Epithelial cell of proximal tubule (primary cell): Measurements from ENCODE around the gene SERINC5. TPM values are rescaled to one million over a fixed set of nuclear protein-coding genes. Genes with fewer than 3 reads are reported as not detected.

Experiments
- DNase-seq: peaks from one replicate; pipeline ENCODE4 v3.0.0-alpha.2; 2011; ENCODE audit warnings: low read depth
- H3K4me3 ChIP-seq: 2 replicates; pipeline ENCODE4 v1.5.1; 2011; ENCODE audit warnings: low read depth, mild to moderate bottlenecking, low read length
- total RNA-seq: library from RNA; depleted of rRNA; stranded (reverse); fragments of >200 nt; gene quantifications from 2 replicates; pipeline ENCODE4 v1.2.3, GENCODE V29; 2015
- TF ChIP-seq, protein P1 (sequence below): conservative IDR thresholded peaks from 2 replicates; pipeline ENCODE4 v1.5.1; 2012; ENCODE audit warnings: low read depth, mild to moderate bottlenecking, low read length

Gene SERINC5
- total RNA-seq, 1 donor from 2014 or later = 7.1 TPM

DNA sequence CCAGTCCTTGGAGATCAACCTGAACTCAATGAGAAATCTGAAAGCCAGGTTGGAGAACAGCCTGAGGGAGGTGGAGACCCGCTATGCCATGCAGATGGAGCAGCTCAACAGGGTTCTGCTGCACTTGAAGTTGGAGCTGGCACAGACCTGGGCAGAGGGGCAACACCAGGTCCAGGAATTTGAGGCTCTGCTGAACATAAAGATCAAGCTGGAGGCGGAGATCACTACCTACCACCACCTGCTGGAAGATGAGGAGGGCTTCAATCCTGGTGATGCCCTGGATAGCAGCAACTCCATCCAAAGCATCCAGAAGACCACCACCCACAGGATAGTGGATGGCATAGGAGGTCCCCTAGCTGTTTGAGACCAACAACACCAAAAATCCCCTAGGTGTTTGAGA lies 33.5 kb upstream of the SERINC5 start:
- no peak for DNase-seq
- TF ChIP-seq, protein P1, sequence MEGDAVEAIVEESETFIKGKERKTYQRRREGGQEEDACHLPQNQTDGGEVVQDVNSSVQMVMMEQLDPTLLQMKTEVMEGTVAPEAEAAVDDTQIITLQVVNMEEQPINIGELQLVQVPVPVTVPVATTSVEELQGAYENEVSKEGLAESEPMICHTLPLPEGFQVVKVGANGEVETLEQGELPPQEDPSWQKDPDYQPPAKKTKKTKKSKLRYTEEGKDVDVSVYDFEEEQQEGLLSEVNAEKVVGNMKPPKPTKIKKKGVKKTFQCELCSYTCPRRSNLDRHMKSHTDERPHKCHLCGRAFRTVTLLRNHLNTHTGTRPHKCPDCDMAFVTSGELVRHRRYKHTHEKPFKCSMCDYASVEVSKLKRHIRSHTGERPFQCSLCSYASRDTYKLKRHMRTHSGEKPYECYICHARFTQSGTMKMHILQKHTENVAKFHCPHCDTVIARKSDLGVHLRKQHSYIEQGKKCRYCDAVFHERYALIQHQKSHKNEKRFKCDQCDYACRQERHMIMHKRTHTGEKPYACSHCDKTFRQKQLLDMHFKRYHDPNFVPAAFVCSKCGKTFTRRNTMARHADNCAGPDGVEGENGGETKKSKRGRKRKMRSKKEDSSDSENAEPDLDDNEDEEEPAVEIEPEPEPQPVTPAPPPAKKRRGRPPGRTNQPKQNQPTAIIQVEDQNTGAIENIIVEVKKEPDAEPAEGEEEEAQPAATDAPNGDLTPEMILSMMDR = no peak
- no peak overlapping the region for H3K4me3 ChIP-seq

DNA sequence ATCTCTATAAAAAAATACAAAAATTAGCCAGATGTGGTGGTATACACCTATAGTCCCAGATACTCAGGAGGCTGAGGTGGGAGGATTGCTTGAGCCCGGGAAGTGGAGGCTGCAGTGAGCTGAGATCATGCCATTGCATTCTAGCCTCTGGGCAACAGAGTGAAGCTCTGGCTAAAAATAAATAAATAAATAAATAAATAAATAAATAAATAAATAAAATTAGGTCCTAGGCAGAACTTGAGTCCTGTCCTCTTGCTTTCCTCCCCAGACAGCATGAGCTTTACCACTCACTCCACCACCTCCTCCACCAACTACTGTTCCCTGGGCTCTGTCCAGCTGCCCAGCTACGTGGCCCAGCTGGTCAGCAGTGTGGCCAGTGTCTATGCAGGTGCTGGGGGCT lies 32.3 kb upstream of the SERINC5 start:
- DNase-seq = no peak
- no peak overlapping the region for H3K4me3 ChIP-seq
- TF ChIP-seq, protein P1 = no peak

DNA sequence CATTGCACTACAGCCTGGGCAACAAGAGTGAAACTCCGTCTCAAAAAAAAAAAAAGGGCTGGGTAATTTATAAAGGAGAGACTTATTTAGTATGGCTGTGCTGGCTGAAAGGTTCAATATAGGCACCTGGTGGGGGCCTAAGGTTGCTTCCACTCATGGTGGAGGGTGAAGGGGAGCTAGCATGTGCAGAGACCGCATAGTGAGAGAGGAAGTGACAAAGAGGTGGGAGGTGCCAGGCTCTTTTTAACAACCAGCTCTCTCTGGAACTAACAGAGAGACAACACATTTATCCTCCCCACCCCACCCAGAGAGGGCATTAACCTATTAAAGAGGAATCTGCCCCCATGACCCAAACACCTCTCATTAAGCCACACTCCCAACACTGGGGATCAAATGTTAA lies 28.9 kb upstream of the SERINC5 start:
- DNase-seq = no peak
- TF ChIP-seq, protein P1 = no peak

DNA sequence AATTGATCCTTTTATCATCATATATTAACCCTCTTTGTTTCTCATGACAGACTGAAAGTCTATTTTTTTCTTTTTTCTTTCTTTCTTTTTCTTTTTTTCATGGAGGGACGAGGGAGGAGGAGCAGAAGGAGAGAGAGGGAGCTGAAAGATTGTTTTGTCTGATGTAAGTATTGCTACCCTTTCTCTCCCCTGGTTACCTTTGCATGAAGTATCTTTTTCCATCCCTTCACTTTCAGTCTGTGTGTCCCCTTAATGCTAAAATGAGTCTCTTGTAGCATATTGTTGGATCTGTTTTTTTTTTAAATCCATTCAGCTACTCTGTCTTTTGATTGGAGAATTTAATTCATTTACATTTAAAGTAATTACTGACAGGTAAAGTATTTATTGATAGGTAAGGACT lies 27.5 kb upstream of the SERINC5 start:
- no peak overlapping the region for H3K4me3 ChIP-seq
- TF ChIP-seq, protein P1 = no peak

More for the DNA sequence above, 28.9 kb upstream of the SERINC5 start:
- H3K4me3 ChIP-seq = no peak overlapping the region

DNA sequence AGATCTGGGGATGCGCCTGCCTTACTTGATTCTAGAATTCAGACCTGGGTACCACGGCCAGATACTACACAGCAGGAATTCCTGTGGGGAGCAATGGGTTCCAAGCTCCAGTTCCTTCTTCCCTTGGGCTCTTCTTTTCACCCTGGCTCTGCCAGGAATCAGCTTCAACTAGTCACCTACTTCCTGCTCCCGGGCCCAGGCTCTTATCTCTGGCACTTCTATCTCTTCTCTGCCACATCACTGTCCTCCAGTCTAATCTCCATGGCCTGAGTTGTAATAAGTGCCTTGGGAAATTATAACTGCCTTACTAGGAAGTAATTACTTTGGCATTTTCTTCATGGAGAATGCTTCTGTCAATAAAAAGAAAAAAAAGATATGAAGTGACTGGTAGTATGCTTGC lies 26.2 kb upstream of the SERINC5 start:
- DNase-seq = no peak
- no peak overlapping the region for H3K4me3 ChIP-seq
- TF ChIP-seq, protein P1 = no peak

More for the DNA sequence above, 27.5 kb upstream of the SERINC5 start:
- DNase-seq = no peak

DNA sequence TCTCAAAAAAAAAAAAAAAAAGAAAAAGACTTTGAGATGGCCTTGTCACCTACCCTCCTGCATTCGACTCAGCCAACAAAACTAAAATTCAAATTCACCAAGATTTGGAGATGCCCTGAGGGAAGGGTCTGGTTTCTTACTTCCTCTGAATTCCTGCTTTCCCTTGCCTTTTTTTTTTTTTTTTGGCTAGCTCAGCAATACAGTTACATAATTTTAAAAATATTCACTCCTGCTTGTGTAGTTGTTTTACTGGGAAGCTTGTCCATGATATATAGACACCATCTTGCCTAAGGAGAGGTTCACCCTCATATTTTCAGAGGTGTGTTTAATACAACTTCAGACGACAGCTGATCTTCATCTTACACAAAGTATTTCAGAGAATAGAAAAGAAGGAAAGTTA lies 21.3 kb upstream of the SERINC5 start:
- DNase-seq = no peak
- TF ChIP-seq, protein P1 = no peak
- no peak overlapping the region for H3K4me3 ChIP-seq

DNA sequence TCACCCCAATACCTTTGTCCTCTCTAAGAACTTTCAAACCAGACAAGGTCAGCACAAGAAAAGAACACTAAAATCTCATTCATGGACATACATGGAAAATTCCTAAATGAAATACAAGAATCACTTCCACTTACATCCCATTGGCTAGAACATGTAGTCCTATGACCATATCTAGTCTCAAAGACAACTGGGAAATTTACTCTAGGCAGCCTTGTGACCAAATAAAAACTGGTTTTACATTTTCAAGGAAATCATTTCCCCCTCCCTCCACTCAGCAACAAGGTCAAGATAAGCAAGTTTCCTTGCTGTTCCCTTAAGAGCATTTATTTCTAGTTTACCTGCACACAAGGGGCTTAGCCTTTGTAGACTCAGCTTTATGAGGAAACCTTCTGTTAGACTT lies 20.3 kb upstream of the SERINC5 start:
- no peak overlapping the region for H3K4me3 ChIP-seq
- DNase-seq = no peak
- TF ChIP-seq, protein P1 = no peak
